HuH-7 (cell line): ENCODE data around the gene CRABP2.

ENCODE experiments used
- DNase-seq: peaks from one replicate; pipeline ENCODE4 v3.0.0; 2011; ENCODE audit warnings: low spot score

CRABP2 gene

DNA sequence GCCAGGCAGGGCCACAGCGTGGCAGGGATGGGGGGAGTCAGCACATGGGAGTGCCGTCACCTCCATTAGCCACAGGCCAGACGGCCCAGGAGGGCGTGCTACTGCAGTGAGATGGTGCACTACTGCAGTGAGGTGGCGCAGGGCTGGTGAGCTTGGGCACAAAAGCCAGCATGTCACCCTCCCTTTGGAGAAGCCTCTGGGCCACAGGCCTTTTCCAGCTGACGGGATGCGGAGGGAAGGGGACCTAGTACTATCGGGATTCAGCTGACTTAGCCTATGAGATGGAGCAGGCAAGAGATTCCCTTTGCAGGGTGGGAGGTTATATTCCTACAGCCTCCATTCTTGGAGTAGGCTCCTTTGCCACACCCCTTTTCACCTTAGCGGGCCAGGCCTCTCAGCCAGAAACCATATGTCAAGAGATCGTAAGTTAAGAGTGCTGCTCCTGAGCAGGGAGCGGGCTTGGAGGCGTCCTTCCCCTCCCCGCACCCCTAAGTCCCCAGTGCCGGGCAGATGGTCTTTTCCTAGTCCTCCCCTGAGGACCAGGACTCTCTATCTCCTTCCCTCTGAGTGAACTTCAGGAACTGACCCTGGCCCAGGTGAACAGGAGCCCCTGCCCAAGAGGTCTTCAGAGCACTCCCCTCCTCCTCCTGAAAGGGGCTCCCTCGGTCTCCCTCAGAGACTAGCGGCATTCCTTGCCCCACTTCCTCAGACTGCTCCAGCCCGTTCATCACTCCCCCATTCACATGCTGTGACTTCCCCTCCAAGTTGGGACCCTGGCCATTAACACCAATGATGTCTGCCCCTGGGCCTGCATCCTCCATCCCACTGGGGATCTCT is 36.4 kb downstream of the CRABP2 start:
- no peak for DNase-seq

DNA sequence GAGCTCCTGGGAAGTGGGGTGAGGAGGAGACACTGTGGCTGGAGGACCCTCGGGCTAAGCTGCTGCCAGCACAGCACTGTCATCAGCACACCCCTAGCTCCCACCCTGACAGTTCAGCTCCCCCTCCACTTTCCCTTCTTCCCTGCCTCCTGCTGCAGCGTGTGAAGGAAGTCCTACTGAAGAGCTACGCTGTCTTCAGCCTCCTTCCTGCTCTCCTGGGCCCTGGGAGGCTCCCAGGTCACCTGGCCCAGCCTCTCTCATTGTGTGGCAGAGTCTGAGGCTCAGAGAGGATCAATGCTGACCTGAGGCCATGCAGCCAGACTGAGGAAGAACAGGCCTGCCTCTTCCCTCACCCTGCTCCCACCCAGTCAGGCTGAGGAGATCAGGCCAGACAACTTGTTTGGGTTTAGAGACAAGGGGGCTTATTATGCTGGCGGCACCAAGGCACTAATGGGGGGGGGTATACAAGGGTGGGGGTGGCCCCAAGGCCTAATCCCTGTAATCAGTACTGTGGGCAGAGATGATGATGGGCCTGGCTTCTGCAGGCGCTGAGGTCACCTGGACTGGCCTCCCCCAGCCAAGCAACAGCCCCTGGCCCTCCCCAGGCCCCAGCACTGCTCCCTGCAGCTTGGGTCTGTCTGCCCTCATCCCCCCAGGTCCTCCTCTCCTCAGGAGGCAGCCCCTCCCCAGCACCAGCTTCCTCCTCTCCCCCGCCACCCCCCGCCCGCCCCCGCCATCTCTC is 37.2 kb downstream of the CRABP2 start:
- no peak for DNase-seq

DNA sequence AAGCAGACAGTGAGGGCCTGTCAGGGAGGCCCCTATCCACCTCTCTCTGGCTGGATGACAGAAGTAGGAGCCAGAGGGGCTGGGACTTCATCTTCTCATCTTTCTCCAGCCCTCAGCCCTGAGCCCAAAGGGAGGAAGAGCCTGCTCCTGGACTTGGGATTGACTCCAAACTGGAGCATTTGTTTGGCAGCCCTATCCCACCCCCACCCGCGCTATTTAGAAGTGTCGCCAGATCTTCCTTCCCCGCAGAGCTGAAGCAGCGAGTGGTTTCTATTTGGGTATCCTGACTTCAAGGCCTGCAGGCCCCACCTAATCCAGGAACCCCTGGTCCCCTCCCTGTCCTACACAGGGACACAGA is 37.8 kb downstream of the CRABP2 start:
- no peak for DNase-seq

DNA sequence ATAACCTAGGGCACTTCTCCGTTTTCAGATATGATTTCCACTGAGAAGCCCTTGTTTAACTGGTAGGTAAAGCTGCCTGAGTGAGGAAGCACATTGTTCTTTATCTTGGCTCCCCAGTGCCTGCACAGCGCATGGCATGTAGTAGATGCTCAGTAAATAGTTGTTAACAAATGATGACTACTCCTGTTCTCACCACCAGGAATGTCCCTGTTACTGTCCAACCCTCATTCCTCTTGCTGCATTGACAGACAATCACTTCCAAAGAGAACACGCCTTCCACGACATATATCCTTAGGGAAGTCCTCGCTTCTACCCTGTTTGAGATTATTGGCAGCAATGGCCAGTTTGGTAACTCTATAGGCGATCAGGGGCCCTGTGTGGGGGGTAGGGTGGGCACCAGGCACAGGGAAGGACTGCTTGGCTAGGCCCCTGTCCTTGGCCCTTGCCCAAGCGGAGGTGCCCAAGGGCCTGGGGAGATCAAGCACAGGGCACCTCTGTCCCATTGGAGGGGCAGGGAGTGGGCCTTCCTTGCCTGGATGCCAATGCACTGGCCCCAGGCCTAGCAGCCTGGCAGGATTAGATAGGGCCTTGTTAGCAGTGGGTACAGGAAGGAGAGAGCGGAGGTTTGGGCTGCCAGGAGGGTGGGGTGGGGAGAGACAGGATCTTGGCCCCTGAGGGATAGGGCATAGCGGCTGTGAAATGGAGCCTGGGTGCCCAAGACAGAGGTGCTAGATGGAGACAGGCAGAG is 38.3 kb downstream of the CRABP2 start:
- no peak for DNase-seq

DNA sequence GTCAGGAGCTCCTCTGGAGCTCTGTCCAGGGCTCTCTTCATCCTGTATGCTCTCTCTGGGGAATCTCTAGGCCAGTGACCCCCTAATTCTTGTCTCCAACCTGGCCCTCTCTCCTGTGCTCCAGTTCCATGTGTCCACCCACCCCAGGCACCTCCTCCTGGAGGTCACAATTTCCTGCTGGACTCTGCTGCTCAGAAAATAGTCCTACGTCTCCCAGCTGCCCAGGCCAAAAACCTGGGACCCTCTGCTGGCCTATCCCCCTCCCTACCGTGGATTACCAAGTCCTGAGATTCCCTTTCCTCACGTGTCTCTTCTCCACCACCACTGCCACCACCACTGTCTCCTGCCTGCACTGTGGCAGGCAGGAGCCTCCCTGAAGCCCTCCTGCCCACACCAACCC is 39.8 kb downstream of the CRABP2 start:
- DNase-seq = no peak

DNA sequence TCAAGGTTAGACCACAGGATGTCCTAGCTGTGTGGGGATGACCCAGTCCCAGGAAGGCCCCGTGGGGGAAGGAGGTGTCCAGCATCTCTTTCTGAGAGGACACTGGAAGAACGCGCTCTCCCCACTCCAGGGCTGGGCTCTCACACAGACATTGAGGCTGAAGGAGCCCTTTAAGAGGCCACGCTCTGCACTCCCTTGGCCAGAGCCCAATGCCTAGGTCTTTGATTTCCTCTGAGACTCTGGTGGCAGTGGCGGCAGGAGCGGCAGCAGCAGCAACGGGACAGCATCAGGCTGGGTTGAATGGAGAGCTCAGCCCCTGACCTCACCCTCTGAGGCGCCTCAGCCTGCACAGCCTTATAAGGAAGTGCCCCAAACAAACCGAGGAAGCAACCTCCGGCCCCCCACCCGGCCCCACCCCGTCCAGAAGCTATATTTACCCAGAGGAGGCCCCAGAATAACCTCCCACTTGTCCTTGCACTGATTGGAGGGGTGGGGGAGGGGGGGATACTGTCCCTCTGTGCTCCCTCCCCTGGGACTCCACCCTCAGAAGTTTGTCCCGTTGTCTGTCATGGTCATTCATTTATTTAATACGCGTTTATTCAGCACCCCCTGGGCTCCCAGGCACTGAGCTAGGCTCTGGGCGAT is 40.5 kb downstream of the CRABP2 start:
- peak; percentile 69 for DNase-seq

DNA sequence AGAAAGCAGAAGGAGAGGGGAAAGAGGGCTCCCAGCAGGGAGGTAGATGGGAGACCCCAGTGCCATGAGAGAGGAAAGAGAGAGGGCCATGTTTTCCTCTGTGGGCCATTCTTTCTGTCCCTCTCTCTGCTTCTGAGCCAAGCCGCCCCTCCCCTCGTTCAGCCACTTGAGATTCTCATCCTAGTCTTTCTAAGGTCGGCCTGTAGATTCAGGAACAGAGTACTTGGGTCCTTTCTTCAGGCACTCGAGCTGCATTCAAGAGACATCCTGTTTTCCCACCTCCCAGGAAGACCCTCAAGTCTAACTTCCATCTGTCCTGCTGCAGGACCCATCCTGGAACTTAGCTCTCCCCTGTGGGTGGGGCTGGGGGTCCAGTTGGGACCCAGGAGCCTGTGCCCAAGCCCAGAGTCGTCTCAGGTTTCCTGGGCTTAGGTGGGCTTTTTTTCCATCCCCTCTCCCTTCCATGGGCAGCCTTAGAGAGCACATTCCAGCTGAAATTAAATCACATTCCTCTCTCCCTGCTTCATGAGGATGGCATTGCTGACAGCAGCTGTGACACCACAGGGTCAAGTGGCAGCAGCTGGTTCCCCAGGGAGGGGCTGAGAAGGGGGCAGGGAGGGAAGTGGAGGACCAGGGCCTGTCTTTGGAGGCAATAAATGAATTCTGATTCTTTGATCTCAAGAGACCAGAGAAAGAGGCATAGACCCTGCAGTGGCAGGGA is 41.2 kb downstream of the CRABP2 start:
- no peak for DNase-seq

DNA sequence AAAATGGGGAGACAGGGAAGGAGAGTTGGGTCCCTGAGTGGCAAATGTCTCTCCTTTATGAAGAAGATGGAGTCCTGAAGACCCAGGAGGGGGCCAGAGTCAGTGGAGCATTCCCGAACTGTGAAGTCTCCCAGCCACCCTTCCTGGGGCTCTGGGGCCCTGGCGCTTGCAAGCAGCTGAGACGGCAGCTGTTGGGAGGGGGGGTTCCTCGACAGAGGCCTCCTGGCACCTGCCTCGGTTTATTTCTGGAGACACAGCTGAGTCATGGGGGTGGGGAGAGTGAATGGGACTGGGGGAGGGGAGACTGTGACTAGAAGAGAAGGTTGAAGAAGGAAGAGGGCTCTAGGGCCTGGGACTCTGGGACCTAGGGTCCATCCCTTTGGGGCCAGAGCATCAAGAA is 42.2 kb downstream of the CRABP2 start:
- DNase-seq = no peak

DNA sequence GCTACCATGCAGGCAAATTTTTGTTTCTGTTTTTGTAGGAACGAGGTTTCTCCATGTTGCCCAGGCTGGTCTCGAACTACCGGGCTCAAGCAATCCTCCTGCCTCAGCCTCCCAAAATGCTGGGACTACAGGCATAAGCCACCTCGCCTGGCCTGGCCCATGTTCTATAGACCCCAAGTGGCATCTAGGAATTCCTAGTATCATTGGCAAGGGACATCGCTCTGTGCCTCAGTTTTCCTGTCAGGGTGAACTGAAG is 42.7 kb downstream of the CRABP2 start:
- no peak for DNase-seq

DNA sequence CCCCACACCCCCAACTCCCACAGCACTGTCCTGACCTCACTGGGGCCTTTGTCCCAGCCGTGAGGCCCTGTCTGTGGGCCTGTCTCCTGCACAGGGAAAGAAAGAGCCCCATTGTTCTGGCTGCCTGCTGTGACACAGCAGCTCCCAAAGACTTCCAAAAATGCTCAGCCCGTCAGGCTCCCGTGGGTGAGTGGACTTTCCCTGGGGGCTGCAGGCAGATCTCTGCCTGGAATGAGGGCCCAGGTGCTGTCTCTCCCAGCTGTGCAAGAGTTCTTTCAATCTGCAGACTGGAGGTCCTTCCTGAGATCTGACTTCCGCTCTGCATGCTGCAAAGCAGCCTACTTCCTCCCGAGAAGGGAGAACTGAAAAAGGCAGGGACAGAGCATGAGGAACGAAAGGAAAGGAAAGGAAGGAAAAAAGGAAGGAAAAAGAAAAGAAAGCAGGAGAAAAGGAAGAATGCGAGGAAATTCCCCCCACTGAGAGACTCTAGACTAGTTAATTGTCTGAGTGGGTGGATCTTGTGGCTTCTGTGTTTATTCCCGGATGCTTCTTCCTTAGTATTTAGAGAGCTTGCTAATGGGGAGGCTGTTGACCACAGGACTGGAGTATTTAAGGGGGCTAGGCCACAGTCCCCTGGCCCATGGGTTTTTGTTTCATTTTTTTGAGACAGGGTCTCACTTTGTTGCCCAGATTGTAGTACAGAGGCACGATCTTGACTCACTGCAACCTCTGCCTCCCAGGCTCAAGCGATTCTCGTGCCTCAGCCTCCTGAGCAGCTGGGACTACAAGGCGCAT is 43.2 kb downstream of the CRABP2 start:
- DNase-seq = no peak

DNA sequence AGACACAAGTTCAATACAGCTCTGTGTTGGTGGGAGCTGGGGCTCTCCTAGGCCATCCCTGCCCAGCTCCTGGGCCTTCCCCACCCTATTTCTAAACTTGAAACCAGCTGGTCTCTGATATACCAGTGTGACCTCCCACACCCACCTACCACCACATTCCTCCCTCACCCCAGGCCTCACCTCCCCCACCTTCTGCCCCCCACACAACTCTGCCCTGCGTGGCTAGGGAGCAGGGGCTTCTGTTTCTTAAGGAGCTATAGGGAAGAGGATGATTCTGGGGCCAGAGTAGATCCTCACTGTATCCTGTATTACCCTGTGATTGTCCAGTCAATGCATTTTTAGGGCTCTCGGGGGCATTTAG is 44.7 kb downstream of the CRABP2 start:
- no peak for DNase-seq

DNA sequence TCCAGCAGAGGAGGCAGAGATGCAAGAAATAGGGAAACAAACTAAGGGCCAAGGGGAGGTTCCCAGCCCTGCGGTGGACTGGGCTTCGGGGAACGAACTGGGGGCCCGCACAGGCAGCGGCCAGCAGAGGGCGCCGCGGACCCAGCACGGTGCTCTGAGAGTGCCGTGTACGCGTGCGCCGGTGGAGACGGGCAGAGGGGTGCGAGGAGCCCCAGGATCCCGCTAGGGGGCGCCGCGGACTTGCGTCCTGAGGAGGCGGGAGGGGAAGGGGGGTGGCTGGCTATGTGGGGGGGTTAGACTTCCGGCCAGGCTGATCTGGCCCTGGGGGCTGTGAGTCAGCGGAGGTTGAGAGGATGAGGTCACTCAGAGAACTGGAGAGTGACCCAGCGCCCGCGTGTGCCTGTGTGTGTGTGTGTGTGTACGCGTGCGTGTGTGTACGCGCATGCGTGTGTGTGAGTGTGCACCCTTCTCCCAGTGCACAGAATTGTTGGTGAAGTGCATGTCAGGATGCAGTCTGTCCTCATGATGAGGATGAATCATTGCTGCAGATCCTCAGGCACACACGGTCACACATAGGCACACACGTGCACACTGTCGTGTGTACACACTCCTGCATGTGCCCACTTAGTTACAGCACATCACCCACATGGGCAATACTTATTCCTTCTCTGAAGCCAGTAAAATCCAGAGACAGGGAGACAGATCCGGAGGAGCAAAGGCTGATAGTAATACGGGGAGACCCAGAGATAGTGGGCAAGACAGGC is 45.2 kb downstream of the CRABP2 start:
- peak; percentile 99 for DNase-seq

DNA sequence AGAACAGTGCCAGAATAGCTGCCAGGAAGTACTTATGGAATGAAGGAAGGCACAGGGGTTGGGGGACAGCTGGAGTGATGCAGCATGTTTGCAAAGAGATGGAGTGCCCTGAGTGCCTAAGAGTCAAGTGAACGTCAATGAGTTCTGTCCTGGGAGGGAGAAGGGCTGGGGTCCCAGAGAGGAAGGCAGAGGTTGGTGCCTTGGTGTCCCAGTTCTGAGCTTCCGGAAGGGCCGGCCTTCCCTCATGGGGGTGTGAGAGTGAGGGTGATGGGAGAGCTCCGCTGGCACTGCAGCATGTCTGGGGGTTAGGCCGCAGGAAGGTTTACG is 45.8 kb downstream of the CRABP2 start:
- no peak for DNase-seq

DNA sequence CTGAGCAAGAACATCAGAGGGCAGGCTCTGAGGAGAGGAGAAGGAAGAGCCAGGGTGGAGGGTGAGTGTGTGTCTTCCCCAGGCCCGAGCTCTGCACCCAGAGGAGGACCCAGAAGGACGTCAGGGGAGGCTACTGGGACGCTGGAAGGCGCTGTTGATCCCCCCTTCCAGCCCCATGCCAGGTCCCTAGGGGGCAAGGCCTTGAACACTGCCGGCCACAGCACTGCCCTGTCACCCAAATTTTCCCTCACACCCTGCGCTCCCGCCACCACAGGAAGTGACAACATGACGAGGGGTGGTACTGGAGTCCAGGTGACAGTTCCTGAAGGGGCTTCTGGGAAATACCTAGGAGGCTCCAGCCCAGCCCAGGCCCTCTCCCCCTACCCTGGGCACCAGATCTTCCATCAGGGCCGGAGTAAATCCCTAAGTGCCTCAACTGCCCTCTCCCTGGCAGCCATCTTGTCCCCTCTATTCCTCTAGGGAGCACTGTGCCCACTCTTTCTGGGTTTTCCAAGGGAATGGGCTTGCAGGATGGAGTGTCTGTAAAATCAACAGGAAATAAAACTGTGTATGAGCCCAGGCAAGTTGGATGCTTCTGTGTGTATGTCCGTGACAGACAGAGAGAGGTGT is 46.3 kb downstream of the CRABP2 start:
- no peak for DNase-seq

DNA sequence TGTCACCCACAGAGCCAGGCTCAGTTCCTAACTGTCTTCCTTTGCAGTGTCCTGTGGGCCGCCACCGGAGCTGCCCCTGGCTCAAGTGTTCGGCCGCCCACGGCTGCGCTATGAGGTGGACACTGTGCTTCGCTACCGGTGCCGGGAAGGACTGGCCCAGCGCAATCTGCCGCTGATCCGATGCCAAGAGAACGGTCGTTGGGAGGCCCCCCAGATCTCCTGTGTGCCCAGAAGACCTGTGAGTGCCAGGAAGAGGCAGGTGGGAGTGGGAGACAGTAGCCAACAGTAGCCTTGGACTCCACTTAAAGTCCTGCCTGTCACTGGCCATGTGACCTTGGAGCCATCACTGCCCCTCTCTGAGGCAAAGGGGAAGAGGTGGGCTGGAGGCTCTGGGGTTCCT is 46.9 kb downstream of the CRABP2 start:
- no peak for DNase-seq

DNA sequence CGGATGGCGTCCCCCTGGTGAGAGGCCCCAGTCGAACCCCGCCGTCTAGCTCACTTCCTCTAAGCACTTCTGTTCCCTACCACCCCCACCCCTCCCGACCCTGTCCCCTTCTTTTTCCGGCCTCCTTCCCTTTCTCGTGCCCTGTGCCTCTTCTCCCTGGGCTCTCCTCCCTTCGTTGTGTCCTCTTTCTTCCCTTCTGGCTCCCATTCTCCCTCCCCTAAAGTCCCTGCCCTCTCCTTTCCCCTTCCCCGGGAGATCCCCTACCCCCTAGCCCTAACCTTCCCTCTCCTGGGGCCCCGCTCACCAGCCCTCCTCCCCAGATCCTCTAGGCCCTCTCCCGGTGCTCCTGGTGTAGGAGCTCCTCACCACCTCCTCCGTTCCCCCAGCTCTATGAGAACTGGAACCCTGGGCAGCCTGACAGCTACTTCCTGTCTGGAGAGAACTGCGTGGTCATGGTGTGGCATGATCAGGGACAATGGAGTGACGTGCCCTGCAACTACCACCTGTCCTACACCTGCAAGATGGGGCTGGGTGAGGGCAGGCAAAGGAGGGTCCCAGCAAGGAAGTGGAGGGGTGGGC is 47.6 kb downstream of the CRABP2 start:
- no peak for DNase-seq

DNA sequence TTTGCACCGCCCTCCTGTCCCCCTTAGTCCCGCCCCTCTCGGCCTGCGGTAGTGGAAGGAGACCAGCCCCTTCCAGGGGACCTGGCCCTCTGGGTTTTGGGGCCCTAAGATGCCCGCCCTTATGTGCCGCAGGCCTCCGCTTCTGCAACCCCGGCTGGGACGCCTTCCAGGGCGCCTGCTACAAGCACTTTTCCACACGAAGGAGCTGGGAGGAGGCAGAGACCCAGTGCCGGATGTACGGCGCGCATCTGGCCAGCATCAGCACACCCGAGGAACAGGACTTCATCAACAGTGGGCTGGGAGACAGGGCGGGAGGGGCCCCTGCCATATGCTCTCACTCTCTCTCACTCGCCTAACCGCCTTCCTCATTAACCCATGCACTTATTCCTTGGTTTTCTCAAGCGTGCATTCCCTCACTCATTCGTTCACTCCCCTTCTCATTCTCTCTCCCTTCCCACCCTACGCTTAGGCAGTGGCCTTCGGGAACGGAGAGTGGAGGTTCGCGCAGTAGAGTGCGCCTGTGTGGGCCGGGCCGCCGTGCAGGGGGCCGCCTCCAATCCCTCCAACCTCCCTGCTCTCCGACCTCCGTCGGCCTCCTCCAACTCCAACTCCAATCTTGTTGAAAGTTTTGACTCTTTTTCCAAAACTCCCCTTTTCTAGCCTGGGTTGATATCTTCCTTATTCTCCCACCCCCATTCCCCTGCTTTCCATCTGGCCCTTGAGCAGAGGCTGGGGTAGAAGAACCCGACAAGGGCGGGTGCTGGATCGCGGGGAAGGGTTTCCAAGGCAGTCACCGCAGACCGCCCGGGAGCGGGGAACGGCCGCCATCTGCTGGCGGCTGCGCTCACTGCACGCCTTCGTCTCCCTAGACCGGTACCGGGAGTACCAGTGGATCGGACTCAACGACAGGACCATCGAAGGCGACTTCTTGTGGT is 48.3 kb downstream of the CRABP2 start:
- DNase-seq = peak; percentile 94

DNA sequence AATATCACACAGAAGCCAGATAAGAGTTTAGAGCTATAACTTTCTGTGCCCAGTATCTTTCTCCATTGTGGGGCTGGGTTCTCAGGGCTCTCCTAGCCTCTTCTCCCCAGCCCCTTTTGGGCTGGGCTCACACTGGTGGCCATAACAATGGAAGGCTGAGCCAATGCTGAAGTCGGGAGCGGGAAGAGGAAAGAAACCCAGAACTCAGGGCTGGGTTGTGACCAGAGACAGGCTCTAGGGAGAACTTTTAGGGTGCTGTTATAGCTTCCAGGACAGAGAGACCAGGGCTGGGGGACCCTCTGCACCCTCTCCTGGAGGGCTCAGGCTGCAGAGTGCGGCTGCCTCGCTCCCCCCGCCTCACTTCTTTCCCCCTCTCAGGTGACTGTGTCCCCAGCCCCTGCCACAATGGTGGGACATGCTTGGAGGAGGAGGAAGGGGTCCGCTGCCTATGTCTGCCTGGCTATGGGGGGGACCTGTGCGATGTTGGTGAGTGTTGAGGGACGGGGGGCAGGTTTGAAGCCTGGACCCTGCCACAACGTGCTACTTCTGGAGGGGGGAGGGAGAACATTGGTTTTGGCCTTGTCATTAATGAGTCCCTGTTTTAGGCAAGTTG is 49.4 kb downstream of the CRABP2 start:
- DNase-seq = no peak
